ENCODE data around the gene NXPH2. TPM values are rescaled to one million over a fixed set of nuclear protein-coding genes. Genes with fewer than 3 reads are reported as not detected.

The NXPH2 gene
- total and polyA plus RNA-seq, 2 of the 13 experiments (the other 11 are each of a cell fraction or from before 2014, with no cell fraction given), result not detected

DNA sequence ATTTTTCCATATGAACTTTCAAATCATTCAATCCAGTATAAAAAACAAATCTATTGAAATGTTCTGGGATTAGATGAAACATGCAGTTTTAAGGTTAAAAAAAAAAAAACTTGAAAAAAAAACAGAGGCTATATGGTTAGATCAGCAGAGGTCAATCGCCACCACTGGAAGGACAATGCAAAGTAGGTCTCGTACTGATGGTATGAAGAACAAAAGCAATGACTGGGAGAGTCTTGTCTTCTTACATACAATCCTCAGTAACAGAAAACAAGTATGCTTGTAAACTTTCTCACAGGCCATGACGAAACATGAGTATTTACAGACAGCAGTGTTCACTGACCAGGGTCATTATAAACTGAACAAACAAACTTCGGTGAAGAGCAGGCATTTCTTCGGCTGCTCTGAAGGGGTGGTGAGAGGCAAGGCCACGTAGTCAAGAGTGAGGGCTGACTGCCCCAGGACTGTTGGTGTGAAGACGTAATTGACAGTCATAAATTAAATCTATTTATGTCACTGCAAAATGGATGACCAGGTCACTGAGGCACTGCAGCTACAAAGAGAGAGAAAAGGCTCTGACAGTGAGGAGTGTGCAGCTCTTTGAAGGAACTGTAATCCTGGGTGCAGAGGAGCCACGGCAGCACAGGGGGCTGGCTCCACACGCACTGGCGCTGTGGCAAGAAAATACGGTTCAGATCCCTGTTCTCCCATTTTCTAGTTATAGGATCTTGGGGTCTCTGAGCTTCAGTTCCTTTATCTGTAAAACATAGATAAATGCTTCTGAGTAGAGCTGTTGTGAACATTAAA, 60.0 kb downstream of the NXPH2 start (continued):
- TF ChIP-seq ZFP37 (CRISPR knock-in tag; IDR thresholded peaks at IDR 0.05; ENCODE audit: borderline replicate concordance) (no peak), KAT7 (CRISPR knock-in tag; IDR thresholded peaks at IDR 0.05; ENCODE audit: borderline replicate concordance) (no peak), ISX (CRISPR knock-in tag; conservative IDR thresholded peaks at IDR 0.05) (no peak), ZNF850 (CRISPR knock-in tag; conservative IDR thresholded peaks at IDR 0.05) (no peak), ZNF841 (CRISPR knock-in tag; IDR thresholded peaks at IDR 0.05; ENCODE audit: borderline replicate concordance) (no peak), PAF1 (CRISPR knock-in tag; IDR thresholded peaks at IDR 0.05) (no peak), ZNF326 (CRISPR knock-in tag; IDR thresholded peaks at IDR 0.05; ENCODE audit: borderline replicate concordance) (no peak), NBN (conservative IDR thresholded peaks at IDR 0.05) (no peak), ZKSCAN1 (IDR thresholded peaks at IDR 0.05; ENCODE audit: low read length) (no peak), KAT8 (CRISPR knock-in tag; IDR thresholded peaks at IDR 0.05) (no peak), HNF4A (CRISPR knock-in tag; IDR thresholded peaks at IDR 0.05) (no peak), ZNF296 (CRISPR knock-in tag; conservative IDR thresholded peaks at IDR 0.05) (no peak), ZIK1 (CRISPR knock-in tag; IDR thresholded peaks at IDR 0.05; ENCODE audit: borderline replicate concordance, low read depth) (no peak), ZNF775 (CRISPR knock-in tag; IDR thresholded peaks at IDR 0.05; ENCODE audit: borderline replicate concordance) (no peak), KLF13 (CRISPR knock-in tag; IDR thresholded peaks at IDR 0.05) (no peak)
- TF ChIP-seq, protein P1, sequence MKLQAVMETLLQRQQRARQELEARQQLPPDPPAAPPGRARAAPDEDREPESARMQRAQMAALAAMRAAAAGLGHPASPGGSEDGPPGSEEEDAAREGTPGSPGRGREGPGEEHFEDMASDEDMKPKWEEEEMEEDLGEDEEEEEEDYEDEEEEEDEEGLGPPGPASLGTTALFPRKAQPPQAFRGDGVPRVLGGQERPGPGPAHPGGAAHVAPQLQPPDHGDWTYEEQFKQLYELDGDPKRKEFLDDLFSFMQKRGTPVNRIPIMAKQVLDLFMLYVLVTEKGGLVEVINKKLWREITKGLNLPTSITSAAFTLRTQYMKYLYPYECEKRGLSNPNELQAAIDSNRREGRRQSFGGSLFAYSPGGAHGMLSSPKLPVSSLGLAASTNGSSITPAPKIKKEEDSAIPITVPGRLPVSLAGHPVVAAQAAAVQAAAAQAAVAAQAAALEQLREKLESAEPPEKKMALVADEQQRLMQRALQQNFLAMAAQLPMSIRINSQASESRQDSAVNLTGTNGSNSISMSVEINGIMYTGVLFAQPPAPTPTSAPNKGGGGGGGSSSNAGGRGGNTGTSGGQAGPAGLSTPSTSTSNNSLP (IDR thresholded peaks at IDR 0.05; ENCODE audit: low read depth, low read length), result no peak
- TF ChIP-seq, protein P2, sequence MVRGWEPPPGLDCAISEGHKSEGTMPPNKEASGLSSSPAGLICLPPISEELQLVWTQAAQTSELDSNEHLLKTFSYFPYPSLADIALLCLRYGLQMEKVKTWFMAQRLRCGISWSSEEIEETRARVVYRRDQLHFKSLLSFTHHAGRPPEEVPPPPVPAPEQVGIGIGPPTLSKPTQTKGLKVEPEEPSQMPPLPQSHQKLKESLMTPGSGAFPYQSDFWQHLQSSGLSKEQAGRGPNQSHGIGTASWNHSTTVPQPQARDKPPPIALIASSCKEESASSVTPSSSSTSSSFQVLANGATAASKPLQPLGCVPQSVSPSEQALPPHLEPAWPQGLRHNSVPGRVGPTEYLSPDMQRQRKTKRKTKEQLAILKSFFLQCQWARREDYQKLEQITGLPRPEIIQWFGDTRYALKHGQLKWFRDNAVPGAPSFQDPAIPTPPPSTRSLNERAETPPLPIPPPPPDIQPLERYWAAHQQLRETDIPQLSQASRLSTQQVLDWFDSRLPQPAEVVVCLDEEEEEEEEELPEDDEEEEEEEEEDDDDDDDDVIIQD (CRISPR knock-in tag; IDR thresholded peaks at IDR 0.05; ENCODE audit: low read depth), result peak; percentile 81; the same call in 1 of the 2 replicates
- TF ChIP-seq, protein P3, sequence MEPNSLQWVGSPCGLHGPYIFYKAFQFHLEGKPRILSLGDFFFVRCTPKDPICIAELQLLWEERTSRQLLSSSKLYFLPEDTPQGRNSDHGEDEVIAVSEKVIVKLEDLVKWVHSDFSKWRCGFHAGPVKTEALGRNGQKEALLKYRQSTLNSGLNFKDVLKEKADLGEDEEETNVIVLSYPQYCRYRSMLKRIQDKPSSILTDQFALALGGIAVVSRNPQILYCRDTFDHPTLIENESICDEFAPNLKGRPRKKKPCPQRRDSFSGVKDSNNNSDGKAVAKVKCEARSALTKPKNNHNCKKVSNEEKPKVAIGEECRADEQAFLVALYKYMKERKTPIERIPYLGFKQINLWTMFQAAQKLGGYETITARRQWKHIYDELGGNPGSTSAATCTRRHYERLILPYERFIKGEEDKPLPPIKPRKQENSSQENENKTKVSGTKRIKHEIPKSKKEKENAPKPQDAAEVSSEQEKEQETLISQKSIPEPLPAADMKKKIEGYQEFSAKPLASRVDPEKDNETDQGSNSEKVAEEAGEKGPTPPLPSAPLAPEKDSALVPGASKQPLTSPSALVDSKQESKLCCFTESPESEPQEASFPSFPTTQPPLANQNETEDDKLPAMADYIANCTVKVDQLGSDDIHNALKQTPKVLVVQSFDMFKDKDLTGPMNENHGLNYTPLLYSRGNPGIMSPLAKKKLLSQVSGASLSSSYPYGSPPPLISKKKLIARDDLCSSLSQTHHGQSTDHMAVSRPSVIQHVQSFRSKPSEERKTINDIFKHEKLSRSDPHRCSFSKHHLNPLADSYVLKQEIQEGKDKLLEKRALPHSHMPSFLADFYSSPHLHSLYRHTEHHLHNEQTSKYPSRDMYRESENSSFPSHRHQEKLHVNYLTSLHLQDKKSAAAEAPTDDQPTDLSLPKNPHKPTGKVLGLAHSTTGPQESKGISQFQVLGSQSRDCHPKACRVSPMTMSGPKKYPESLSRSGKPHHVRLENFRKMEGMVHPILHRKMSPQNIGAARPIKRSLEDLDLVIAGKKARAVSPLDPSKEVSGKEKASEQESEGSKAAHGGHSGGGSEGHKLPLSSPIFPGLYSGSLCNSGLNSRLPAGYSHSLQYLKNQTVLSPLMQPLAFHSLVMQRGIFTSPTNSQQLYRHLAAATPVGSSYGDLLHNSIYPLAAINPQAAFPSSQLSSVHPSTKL (CRISPR knock-in tag; IDR thresholded peaks at IDR 0.05), result peak; percentile 87
- TF ChIP-seq, protein P4, sequence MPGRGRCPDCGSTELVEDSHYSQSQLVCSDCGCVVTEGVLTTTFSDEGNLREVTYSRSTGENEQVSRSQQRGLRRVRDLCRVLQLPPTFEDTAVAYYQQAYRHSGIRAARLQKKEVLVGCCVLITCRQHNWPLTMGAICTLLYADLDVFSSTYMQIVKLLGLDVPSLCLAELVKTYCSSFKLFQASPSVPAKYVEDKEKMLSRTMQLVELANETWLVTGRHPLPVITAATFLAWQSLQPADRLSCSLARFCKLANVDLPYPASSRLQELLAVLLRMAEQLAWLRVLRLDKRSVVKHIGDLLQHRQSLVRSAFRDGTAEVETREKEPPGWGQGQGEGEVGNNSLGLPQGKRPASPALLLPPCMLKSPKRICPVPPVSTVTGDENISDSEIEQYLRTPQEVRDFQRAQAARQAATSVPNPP (CRISPR knock-in tag; IDR thresholded peaks at IDR 0.05), result no peak
- TF ChIP-seq, protein P5, sequence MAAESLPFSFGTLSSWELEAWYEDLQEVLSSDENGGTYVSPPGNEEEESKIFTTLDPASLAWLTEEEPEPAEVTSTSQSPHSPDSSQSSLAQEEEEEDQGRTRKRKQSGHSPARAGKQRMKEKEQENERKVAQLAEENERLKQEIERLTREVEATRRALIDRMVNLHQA (CRISPR knock-in tag; IDR thresholded peaks at IDR 0.05), result no peak
- TF ChIP-seq, protein P6, sequence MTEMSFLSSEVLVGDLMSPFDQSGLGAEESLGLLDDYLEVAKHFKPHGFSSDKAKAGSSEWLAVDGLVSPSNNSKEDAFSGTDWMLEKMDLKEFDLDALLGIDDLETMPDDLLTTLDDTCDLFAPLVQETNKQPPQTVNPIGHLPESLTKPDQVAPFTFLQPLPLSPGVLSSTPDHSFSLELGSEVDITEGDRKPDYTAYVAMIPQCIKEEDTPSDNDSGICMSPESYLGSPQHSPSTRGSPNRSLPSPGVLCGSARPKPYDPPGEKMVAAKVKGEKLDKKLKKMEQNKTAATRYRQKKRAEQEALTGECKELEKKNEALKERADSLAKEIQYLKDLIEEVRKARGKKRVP (CRISPR knock-in tag; IDR thresholded peaks at IDR 0.05), result peak in 1 of 2 experiments; percentile 69; a peak in 2 of 4 replicates

All from HepG2 (cell line).